ENCODE results near the gene SERPINE2.
A peak's percentile ranks its signal among the peaks of the same experiment; 100 is the strongest.
"Not testable (repeated sequence)": the region's sequence is repeated elsewhere in the genome, so short reads cannot be mapped to it uniquely, and the experiment has no call there.

Gene SERPINE2

DNA sequence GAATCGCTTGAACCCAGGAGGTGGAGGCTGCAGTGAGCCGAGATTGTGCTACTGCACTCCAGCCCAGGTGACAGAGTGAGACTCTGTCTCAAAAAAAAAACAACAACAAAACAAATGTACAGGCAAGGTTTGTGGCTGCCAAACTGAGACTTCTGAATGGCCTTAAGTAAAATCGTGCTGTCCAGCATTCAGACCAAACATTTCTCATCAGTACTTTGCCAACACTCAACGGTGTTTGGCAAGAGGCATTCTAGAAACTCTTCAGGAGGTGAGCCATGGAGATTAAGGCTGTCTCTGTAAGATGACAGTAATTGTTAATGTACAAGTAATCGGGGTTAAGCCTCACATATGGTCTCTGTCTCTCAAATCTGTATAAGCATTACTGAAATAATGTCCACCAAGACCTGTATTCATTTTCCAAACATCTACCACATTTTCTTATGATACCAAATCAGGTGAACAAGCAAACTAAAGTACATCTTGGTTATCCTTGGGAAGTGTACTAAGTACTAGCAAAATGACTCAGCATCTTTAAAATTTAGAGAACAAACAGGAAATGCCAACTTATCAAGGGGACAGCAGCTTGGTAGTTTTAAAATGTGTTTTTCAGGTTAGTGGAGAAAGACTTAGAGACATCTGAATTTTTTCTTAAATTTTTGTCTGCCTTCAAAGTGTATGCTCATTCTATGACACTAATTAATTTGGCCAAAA is 29.3 kb downstream of the SERPINE2 start:
- DNase-seq: no peak

DNA sequence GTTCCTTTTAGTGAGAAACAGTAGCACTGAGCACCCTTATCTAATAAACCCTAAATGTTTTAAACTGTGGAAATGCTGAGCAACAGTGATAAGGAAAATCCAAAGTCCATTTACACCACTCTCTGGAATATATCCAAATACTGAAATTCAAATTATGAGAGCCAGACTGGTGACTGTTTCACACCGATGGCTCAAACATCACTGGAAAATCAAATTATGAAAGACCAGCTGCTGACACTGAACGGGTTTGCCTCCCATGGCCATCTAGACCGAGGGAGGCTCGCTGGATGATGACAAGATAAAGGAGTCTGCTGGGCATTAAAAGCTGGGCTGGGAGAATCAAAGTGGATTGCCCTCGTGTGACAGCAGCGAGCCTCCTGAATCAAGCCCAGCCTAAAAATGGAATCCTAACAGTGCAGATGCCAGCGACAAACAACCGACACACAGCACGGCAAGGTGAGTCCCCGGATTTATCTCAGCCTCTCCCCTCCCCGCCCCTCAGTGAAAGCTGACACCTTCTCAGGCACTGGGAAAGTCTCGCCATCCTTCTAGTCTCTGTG is 30.3 kb downstream of the SERPINE2 start:
- DNase-seq: no peak

DNA sequence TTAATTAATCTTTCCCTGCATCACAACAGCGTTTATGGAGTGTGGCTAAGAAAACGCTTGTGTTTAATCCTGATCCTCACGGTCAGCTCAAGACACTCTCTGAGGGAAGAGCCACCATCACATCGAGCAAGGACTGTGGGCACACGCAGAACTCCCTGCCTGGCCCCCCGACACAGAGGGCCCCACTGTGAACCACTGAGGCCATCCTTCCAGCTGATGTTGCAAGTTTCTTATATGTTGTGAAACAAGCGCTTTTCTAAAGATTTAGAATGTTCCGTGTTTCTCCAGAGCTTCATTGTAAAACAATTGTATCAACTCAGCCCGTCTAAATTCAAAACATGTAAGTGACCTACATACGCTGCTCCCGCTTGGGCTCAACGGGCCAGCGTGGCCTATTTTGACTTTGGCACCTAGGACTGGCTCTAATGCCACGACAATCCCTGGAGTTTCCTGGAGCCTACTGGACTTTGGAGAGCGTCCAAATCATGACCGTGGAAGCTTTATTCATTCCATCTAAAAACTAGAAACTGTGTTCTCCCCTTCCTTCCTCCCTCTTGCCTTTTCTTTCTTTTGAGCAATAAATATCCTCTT is 34.9 kb downstream of the SERPINE2 start:
- no peak for DNase-seq

GRCh38 chr2:224000662-224001061 is 38.4 kb downstream of the SERPINE2 start:
- DNase-seq: not testable (repeated sequence)

GRCh38 chr2:223999862-224000261 is 39.2 kb downstream of the SERPINE2 start:
- DNase-seq: no peak

- DNase-seq: no peak
These were observed 40.1 kb downstream of the SERPINE2 start for GRCh38 chr2:223998948-223999347.

- no peak for DNase-seq
These were observed 41.1 kb downstream of the SERPINE2 start for GRCh38 chr2:223997938-223998337.

- no peak for DNase-seq
These were observed 42.7 kb downstream of the SERPINE2 start for GRCh38 chr2:223996391-223996790.

DNA sequence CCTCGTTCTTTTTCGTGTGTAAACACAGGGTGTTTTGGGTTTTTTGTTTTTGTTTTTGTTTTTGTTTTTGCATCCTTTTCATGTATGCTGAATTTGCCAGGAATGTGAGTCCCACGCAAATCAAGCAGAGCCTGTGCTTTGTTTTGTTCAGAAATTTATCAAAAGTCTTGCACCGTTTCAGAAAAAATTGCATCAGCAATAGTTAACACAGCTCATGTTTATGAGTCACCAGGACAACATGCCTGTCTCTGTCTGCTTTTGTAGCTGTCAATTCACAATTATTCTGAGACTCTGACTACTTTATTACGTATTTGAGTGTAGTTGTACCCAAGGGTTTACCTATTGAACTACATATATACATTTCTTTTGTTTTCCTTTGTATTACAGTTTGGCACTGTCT is 43.5 kb downstream of the SERPINE2 start:
- DNase-seq: no peak

GRCh38 chr2:223994562-223995162 is 44.4 kb downstream of the SERPINE2 start:
- DNase-seq: no peak

DNA sequence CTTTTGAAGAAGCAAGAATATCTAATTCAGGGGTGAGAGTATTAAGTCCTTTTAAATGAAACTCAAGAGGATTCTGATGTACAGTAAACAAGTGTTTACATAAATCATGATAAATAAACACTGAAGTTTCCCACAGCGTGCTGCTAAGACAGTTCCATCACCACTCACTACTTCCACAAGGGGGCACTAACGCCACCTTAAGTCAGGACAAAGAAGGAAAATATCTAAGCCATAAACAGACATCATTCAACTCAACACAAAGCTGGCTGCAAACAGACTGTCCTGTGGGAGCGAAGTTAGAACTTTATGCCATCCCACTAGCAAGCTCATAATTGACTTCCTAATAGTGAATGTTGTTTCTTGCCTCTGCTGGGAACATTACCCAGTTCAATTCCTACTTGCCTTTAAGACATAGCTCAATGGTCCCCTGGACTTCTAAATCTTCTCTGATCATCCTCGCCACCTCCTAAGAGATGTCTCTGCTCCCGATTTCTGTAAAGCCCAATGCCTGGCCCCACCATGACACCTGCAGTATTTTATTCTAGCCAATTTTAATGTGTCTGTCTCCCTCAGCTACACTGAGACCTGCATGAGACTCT is 45.4 kb downstream of the SERPINE2 start:
- peak; percentile 69 for DNase-seq

DNA sequence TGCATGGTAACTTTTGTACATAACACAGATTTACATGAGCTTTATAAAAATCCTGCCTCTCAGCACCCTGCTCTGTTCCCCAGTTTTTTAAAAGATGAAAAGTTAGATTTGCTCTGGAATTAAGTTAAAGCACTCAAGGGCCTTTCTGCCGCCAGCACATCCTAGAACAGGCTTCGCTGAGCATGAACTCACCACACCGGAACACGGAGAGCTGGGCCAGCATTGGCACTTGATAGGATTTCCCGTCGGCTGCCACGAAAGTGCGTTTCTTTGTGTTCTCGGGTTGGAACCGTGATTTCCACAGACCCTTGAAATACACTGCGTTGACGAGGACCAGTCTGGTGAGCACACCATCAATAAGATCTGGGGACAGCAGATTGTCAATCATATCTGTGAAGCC is 47.5 kb downstream of the SERPINE2 start:
- DNase-seq: no peak

GRCh38 chr2:223989856-223990232 is 49.2 kb downstream of the SERPINE2 start:
- DNase-seq: no peak

GRCh38 chr2:223989206-223989855 is 49.8 kb downstream of the SERPINE2 start:
- no peak for DNase-seq

DNA sequence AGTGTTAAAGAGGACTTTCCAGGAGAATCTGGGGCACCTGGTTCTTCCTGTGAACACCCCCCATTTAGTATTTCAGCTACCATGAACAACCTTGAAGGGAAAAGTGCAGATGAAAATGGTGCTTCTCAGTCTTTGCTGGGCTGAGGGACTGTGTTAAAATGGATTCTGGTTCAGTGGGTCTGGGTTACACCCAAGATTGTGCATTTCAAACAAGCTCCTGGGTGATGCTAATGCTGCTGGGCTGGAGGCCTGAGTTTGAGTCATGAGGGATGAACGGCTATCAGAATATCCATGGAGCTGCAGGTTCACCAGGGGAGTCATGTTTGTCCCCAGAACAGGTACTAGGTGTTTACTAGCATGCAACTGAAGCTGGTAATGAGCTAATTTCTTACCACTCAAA is 57.8 kb downstream of the SERPINE2 start:
- DNase-seq: no peak

- DNase-seq: no peak
These were observed 58.3 kb downstream of the SERPINE2 start for GRCh38 chr2:223980803-223981202.

DNA sequence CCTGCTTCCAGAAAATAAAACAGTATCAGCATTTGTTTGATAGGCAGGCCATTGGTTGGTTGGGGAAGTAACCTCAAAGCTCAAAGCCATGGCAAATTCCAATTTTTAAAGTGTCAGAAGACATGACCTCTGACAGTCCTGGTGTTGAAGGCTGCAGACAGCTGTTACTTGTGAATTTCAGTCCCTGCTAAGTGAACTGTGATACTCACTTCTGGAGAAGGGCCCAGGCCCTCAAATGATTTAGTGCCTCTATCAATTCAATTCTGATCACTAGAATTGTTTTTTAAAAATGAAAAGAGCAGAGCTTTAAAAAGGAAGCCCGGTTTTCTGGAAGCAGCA is 58.7 kb downstream of the SERPINE2 start:
- no peak for DNase-seq

GRCh38 chr2:223979730-223980396 is 59.2 kb downstream of the SERPINE2 start:
- DNase-seq: no peak

GRCh38 chr2:223978451-223978850 is 60.6 kb downstream of the SERPINE2 start:
- DNase-seq: no peak

GRCh38 chr2:223976635-223977226 is 62.4 kb downstream of the SERPINE2 start:
- DNase-seq: no peak

- DNase-seq: no peak
These were observed 65.5 kb downstream of the SERPINE2 start for GRCh38 chr2:223973606-223974005.

DNA sequence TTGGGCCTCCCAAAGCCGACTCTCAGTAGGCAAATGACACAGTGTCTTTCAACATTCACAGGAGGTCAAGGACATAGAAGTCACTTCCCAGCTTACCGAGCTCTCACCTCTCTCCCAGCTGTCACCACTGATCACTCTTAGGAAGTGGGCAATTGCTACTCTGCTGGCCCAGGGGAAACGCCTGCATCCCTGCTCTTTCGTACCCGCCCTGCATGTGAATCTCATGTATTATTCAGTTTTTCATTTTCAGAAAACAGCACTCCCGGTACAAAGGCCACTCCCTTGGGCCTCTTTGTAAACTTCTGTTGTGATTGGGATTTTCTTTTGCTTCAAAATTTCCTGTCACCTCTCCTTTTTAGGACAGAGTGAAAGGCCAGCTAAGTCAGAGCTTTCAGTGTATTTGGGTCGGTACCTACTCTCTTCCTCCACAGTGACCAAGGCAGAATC is 66.4 kb downstream of the SERPINE2 start:
- DNase-seq: no peak
